ENCODE data around the gene JHY.
A peak's percentile ranks its signal among the peaks of the same experiment; 100 is the strongest.

Gene JHY

GRCh38 chr11:122882857-122883645 lies 492 bp downstream of the JHY start:
- Histone ChIP-seq H3K36me3 (ENCODE audit: control insufficient read depth, insufficient read depth, low read length) (no peaks in the 10 kb centered on the region), H3K27ac (ENCODE audit: low read depth, low read length) (peak overlapping the region; percentile 46), H3K4me1 (ENCODE audit: control insufficient read depth, insufficient read depth, low read length) (peaks cover 4% of the 10 kb centered on the region), H3K27me3 (ENCODE audit: control insufficient read depth, insufficient read depth, low read length) (no peaks in the 10 kb centered on the region), H3K4me3 (ENCODE audit: low read length) (peak overlapping the region; percentile 57), H3K9ac (ENCODE audit: low read length) (peak overlapping the region; percentile 6)

GRCh38 chr11:122883646-122883979 lies 1.1 kb downstream of the JHY start:
- H3K4me3 ChIP-seq (ENCODE audit: low read length), result peak overlapping the region; percentile 57
- H3K27ac ChIP-seq (ENCODE audit: low read depth, low read length), result no peak overlapping the region
- no peaks in the 10 kb centered on the region for H3K27me3 ChIP-seq (ENCODE audit: control insufficient read depth, insufficient read depth, low read length)
- no peak overlapping the region for H3K9ac ChIP-seq (ENCODE audit: low read length)
- H3K4me1 ChIP-seq (ENCODE audit: control insufficient read depth, insufficient read depth, low read length), result peaks cover 4% of the 10 kb centered on the region
- H3K36me3 ChIP-seq (ENCODE audit: control insufficient read depth, insufficient read depth, low read length), result no peaks in the 10 kb centered on the region

DNA sequence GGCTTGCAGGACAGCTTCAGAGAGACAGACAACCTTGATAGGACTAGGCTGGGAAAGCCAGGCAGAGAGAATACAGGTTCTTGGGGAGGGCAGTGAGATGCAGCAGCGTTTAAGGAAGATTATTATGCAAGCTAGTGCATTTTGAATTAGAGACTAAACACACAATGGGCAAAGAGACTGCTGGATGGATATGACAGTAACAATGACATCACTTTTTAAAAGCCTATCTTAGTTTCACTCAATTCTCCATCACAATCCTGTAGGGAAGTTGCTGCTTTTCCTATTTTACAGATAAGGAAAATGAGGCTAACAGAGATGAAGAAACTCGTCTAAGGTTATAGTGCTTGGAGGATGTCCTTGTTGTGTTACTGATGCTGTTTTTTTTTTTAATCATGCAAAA lies 5.6 kb downstream of the JHY start:
- H3K9ac ChIP-seq (ENCODE audit: low read length), result no peak overlapping the region
- H3K36me3 ChIP-seq (ENCODE audit: control insufficient read depth, insufficient read depth, low read length), result no peaks in the 10 kb centered on the region
- H3K4me3 ChIP-seq (ENCODE audit: low read length), result no peak overlapping the region
- no peaks in the 10 kb centered on the region for H3K27me3 ChIP-seq (ENCODE audit: control insufficient read depth, insufficient read depth, low read length)
- no peaks in the 10 kb centered on the region for H3K4me1 ChIP-seq (ENCODE audit: control insufficient read depth, insufficient read depth, low read length)
- no peak overlapping the region for H3K27ac ChIP-seq (ENCODE audit: low read depth, low read length)

GRCh38 chr11:122893131-122893530 lies 10.6 kb downstream of the JHY start:
- Histone ChIP-seq H3K27ac (ENCODE audit: low read depth, low read length) (no peak overlapping the region), H3K4me1 (ENCODE audit: control insufficient read depth, insufficient read depth, low read length) (no peaks in the 10 kb centered on the region), H3K36me3 (ENCODE audit: control insufficient read depth, insufficient read depth, low read length) (no peaks in the 10 kb centered on the region), H3K9ac (ENCODE audit: low read length) (no peak overlapping the region), H3K4me3 (ENCODE audit: low read length) (no peak overlapping the region), H3K27me3 (ENCODE audit: control insufficient read depth, insufficient read depth, low read length) (no peaks in the 10 kb centered on the region)

DNA sequence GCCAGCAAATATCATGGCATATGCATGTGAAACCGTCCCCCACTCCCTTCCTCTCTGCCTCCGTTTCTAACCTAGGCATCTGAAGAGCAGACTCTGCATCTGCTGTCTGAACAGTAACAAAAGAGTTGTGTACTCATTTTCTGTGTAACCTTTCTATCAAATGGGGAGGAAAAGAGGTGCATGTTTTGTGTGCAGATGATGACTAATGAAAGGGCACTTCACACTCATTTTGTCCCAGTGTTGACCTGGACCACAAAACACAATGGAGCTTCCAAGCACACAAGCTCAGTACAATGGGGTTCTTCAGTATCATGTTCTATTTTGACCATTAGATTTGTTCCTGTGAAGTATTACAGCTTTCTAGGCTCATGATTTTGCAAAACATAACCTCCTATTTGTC lies 13.0 kb downstream of the JHY start:
- Histone ChIP-seq H3K9ac (ENCODE audit: low read length) (no peak overlapping the region), H3K4me3 (ENCODE audit: low read length) (no peak overlapping the region), H3K27me3 (ENCODE audit: control insufficient read depth, insufficient read depth, low read length) (no peaks in the 10 kb centered on the region), H3K36me3 (ENCODE audit: control insufficient read depth, insufficient read depth, low read length) (no peaks in the 10 kb centered on the region), H3K4me1 (ENCODE audit: control insufficient read depth, insufficient read depth, low read length) (no peaks in the 10 kb centered on the region), H3K27ac (ENCODE audit: low read depth, low read length) (no peak overlapping the region)

- H3K27ac ChIP-seq (ENCODE audit: low read depth, low read length), result no peak overlapping the region
- no peaks in the 10 kb centered on the region for H3K27me3 ChIP-seq (ENCODE audit: control insufficient read depth, insufficient read depth, low read length)
- no peaks in the 10 kb centered on the region for H3K4me1 ChIP-seq (ENCODE audit: control insufficient read depth, insufficient read depth, low read length)
- H3K9ac ChIP-seq (ENCODE audit: low read length), result no peak overlapping the region
- no peaks in the 10 kb centered on the region for H3K36me3 ChIP-seq (ENCODE audit: control insufficient read depth, insufficient read depth, low read length)
- no peak overlapping the region for H3K4me3 ChIP-seq (ENCODE audit: low read length)
Measured at GRCh38 chr11:122897606-122898210, 15.1 kb downstream of the JHY start.

GRCh38 chr11:122898799-122899198 lies 16.2 kb downstream of the JHY start:
- no peaks in the 10 kb centered on the region for H3K4me1 ChIP-seq (ENCODE audit: control insufficient read depth, insufficient read depth, low read length)
- H3K36me3 ChIP-seq (ENCODE audit: control insufficient read depth, insufficient read depth, low read length), result no peaks in the 10 kb centered on the region
- no peak overlapping the region for H3K9ac ChIP-seq (ENCODE audit: low read length)
- H3K27me3 ChIP-seq (ENCODE audit: control insufficient read depth, insufficient read depth, low read length), result no peaks in the 10 kb centered on the region
- no peak overlapping the region for H3K4me3 ChIP-seq (ENCODE audit: low read length)
- H3K27ac ChIP-seq (ENCODE audit: low read depth, low read length), result no peak overlapping the region

DNA sequence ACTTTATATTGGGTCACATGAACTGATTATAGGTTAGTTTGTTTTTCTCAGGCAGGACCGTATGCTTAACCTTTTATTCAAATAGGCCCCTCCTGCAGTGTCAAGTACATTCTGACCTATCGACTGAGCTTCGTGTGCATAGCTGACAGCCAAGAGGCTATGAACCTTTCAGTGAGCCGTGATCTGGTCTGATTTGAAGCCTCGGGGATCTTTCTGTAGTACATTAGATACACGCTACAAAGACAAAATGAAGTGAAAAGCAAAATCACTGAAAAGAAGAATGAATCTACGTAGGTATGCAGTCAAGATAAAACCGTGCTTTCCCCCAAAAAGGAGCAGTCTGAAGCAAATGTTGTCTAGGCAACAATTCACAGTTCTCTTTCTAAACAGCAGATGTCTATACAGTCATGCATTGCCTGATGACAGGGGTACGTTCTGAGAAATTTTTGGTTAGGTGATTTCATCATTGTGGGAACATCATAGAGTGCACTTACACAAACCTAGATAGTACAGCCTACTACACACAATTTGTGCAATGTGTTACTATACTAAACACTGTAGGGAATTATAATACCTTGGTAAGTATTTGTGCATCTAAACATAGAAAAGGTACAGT lies 18.1 kb downstream of the JHY start:
- H3K27me3 ChIP-seq (ENCODE audit: control insufficient read depth, insufficient read depth, low read length), result no peaks in the 10 kb centered on the region
- no peak overlapping the region for H3K4me3 ChIP-seq (ENCODE audit: low read length)
- H3K4me1 ChIP-seq (ENCODE audit: control insufficient read depth, insufficient read depth, low read length), result no peaks in the 10 kb centered on the region
- no peak overlapping the region for H3K9ac ChIP-seq (ENCODE audit: low read length)
- no peaks in the 10 kb centered on the region for H3K36me3 ChIP-seq (ENCODE audit: control insufficient read depth, insufficient read depth, low read length)
- H3K27ac ChIP-seq (ENCODE audit: low read depth, low read length), result no peak overlapping the region

- H3K4me3 ChIP-seq (ENCODE audit: low read length), result no peak overlapping the region
- no peaks in the 10 kb centered on the region for H3K27me3 ChIP-seq (ENCODE audit: control insufficient read depth, insufficient read depth, low read length)
- H3K27ac ChIP-seq (ENCODE audit: low read depth, low read length), result no peak overlapping the region
- H3K9ac ChIP-seq (ENCODE audit: low read length), result no peak overlapping the region
- no peaks in the 10 kb centered on the region for H3K36me3 ChIP-seq (ENCODE audit: control insufficient read depth, insufficient read depth, low read length)
- no peaks in the 10 kb centered on the region for H3K4me1 ChIP-seq (ENCODE audit: control insufficient read depth, insufficient read depth, low read length)
Measured at GRCh38 chr11:122902951-122903350, 20.4 kb downstream of the JHY start.

GRCh38 chr11:122910775-122911174 lies 28.2 kb downstream of the JHY start:
- Histone ChIP-seq H3K27me3 (ENCODE audit: control insufficient read depth, insufficient read depth, low read length) (no peaks in the 10 kb centered on the region), H3K36me3 (ENCODE audit: control insufficient read depth, insufficient read depth, low read length) (no peaks in the 10 kb centered on the region), H3K27ac (ENCODE audit: low read depth, low read length) (no peak overlapping the region), H3K4me3 (ENCODE audit: low read length) (no peak overlapping the region), H3K9ac (ENCODE audit: low read length) (no peak overlapping the region), H3K4me1 (ENCODE audit: control insufficient read depth, insufficient read depth, low read length) (no peaks in the 10 kb centered on the region)

GRCh38 chr11:122917311-122917710 lies 34.8 kb downstream of the JHY start:
- Histone ChIP-seq H3K27me3 (ENCODE audit: control insufficient read depth, insufficient read depth, low read length) (no peaks in the 10 kb centered on the region), H3K9ac (ENCODE audit: low read length) (no peak overlapping the region), H3K4me1 (ENCODE audit: control insufficient read depth, insufficient read depth, low read length) (no peaks in the 10 kb centered on the region), H3K36me3 (ENCODE audit: control insufficient read depth, insufficient read depth, low read length) (no peaks in the 10 kb centered on the region), H3K27ac (ENCODE audit: low read depth, low read length) (no peak overlapping the region), H3K4me3 (ENCODE audit: low read length) (no peak overlapping the region)

- peaks cover 6% of the 10 kb centered on the region for H3K4me1 ChIP-seq (ENCODE audit: control insufficient read depth, insufficient read depth, low read length)
- H3K4me3 ChIP-seq (ENCODE audit: low read length), result no peak overlapping the region
- no peak overlapping the region for H3K9ac ChIP-seq (ENCODE audit: low read length)
- no peaks in the 10 kb centered on the region for H3K27me3 ChIP-seq (ENCODE audit: control insufficient read depth, insufficient read depth, low read length)
- H3K27ac ChIP-seq (ENCODE audit: low read depth, low read length), result no peak overlapping the region
- H3K36me3 ChIP-seq (ENCODE audit: control insufficient read depth, insufficient read depth, low read length), result no peaks in the 10 kb centered on the region
Measured at GRCh38 chr11:122918734-122919133, 36.2 kb downstream of the JHY start.

DNA sequence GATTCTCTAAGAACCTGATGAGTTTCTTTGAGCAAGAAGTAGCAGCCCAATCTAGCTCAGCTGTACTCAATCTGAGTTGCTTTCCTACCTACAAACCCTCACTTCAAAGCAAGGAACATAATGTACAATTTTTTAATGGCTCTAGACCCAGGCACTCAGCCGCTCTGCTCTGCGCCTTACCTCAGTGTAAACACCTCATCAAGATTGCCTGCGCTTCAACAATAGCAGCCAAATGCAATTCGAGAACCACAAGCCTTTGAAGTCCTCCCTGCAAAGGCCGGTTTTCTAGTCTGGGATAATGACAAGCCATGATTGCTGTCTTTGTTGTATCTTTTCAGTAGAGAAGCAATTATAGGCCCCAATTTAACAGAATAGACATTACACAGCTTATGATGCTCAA lies 38.0 kb downstream of the JHY start:
- Histone ChIP-seq H3K27me3 (ENCODE audit: control insufficient read depth, insufficient read depth, low read length) (no peaks in the 10 kb centered on the region), H3K4me3 (ENCODE audit: low read length) (no peak overlapping the region), H3K4me1 (ENCODE audit: control insufficient read depth, insufficient read depth, low read length) (peaks cover 6% of the 10 kb centered on the region), H3K9ac (ENCODE audit: low read length) (no peak overlapping the region), H3K27ac (ENCODE audit: low read depth, low read length) (no peak overlapping the region), H3K36me3 (ENCODE audit: control insufficient read depth, insufficient read depth, low read length) (no peaks in the 10 kb centered on the region)

All from rectal smooth muscle tissue (tissue), 1 donor.